GM21723 (cell line): ENCODE measurements around the gene CCDC157.
A peak's percentile ranks its signal among the peaks of the same experiment; 100 is the strongest.
"Not testable (repeated sequence)": the region's sequence is repeated elsewhere in the genome, so short reads cannot be mapped to it uniquely, and the experiment has no call there.

Source experiments
- ATAC-seq: cut with Tn5 transposase; IDR thresholded peaks from one replicate; pipeline ENCODE4 v1.9.1; 2021; ENCODE audit warnings: mild to moderate bottlenecking, moderate library complexity; ENCODE audit not compliant: unreplicated experiment

The CCDC157 gene

GRCh38 chr22:30325724-30326254 lies 31.0 kb upstream of the CCDC157 start:
- ATAC-seq, result no peak

- ATAC-seq, result peak; percentile 27
Measured at GRCh38 chr22:30326255-30326705, 30.5 kb upstream of the CCDC157 start.

- peak; percentile 85 for ATAC-seq
Measured at GRCh38 chr22:30326706-30327362, 30.0 kb upstream of the CCDC157 start, which contains the start of gene TBC1D10A. TBC1D10A (minus strand) TSS chr22:30326941; CDS start chr22:30326881, 60 bp downstream.

- ATAC-seq, result no peak
Measured at GRCh38 chr22:30327864-30328345, 28.9 kb upstream of the CCDC157 start.

- no peak for ATAC-seq
Measured at GRCh38 chr22:30328466-30329049, 28.2 kb upstream of the CCDC157 start.

- ATAC-seq, result no peak
Measured at GRCh38 chr22:30332551-30332950, 24.3 kb upstream of the CCDC157 start.

- ATAC-seq, result no peak
Measured at GRCh38 chr22:30332994-30333706, 23.7 kb upstream of the CCDC157 start.

GRCh38 chr22:30333707-30334087 lies 23.1 kb upstream of the CCDC157 start:
- ATAC-seq, result no peak

GRCh38 chr22:30334646-30335045 lies 22.2 kb upstream of the CCDC157 start:
- no peak for ATAC-seq

GRCh38 chr22:30335236-30335635 lies 21.6 kb upstream of the CCDC157 start:
- no peak for ATAC-seq

GRCh38 chr22:30336752-30337460 lies 19.9 kb upstream of the CCDC157 start:
- ATAC-seq, result no peak

- ATAC-seq, result no peak
Measured at GRCh38 chr22:30337461-30337778, 19.4 kb upstream of the CCDC157 start.

- ATAC-seq, result not testable (repeated sequence)
Measured at GRCh38 chr22:30338341-30338740, 18.5 kb upstream of the CCDC157 start.

- ATAC-seq, result no peak
Measured at GRCh38 chr22:30338802-30339201, 18.0 kb upstream of the CCDC157 start.

GRCh38 chr22:30340911-30341685 lies 15.7 kb upstream of the CCDC157 start:
- ATAC-seq, result no peak

GRCh38 chr22:30344447-30345200 lies 12.2 kb upstream of the CCDC157 start:
- no peak for ATAC-seq

- ATAC-seq, result no peak
Measured at GRCh38 chr22:30347255-30347892, 9.4 kb upstream of the CCDC157 start.

- ATAC-seq, result no peak
Measured at GRCh38 chr22:30348404-30348803, 8.4 kb upstream of the CCDC157 start.

GRCh38 chr22:30348809-30349208 lies 8.0 kb upstream of the CCDC157 start:
- no peak for ATAC-seq
